Measurements from ENCODE around the gene VPS52.

Gene VPS52

GRCh38 chr6:33247977-33248642 lies 23.6 kb downstream of the VPS52 start:
- Histone ChIP-seq H3K23ac (ENCODE audit: low read length in 2 of 2) (no peak overlapping the region), H4K8ac (ENCODE audit: low read length) (peak overlapping the region; percentile 74), H3K79me1 (replicated peaks; ENCODE audit: low read length, poor library complexity, severe bottlenecking) (peaks cover 12% of the 10 kb centered on the region), H4K91ac (ENCODE audit: low read length) (peak overlapping the region; percentile 14), H3K9ac (ENCODE audit: low read length) (peak overlapping the region; percentile 88), H2AFZ (ENCODE audit: low read depth, low read length) (peak overlapping the region; percentile 73), H2AK5ac (ENCODE audit: low read length, severe bottlenecking) (no peak overlapping the region), H2BK15ac (ENCODE audit: low read depth, poor library complexity, severe bottlenecking) (peak overlapping the region; percentile 4), H3K4ac (ENCODE audit: low read depth in 1 of 2, low read length in 2 of 2) (peak overlapping the region; percentile 27 to 87), H3K4me3 (ENCODE audit: insufficient read depth in 1 of 2, low read depth in 1 of 2, low read length in 2 of 2) (peak overlapping the region; percentile 61 to 72), H3K27me3 (ENCODE audit: control insufficient read depth in 1 of 2, insufficient read depth in 1 of 2, low read length in 2 of 2) (peaks cover 0 to 5% of the 10 kb centered on the region in 2 experiments), H3K14ac (ENCODE audit: low read length in 2 of 2) (no peak overlapping the region), H2BK12ac (ENCODE audit: low read length in 2 of 2) (peak overlapping the region; percentile 33 to 68), H3K4me2 (ENCODE audit: low read length, poor library complexity, severe bottlenecking) (peak overlapping the region; percentile 95), H2BK5ac (ENCODE audit: low read depth, low read length, poor library complexity, severe bottlenecking) (no peak overlapping the region), H2BK120ac (ENCODE audit: low read depth, low read length) (peak overlapping the region; percentile 74), H3K18ac (ENCODE audit: low read depth in 1 of 2, low read length in 2 of 2) (peak overlapping the region; percentile 79 to 93), H3K9me3 (ENCODE audit: control insufficient read depth, low read length) (no peaks in the 10 kb centered on the region), H3K4me1 (ENCODE audit: control insufficient read depth, insufficient read depth, low read depth, low read length) (peaks cover 14% of the 10 kb centered on the region), H3K36me3 (ENCODE audit: control insufficient read depth in 1 of 2, insufficient read depth in 2 of 2, low read depth in 1 of 2, low read length in 2 of 2) (peaks cover 9 to 14% of the 10 kb centered on the region in 2 experiments), H3K27ac (ENCODE audit: low read length, poor library complexity, severe bottlenecking) (peak overlapping the region; percentile 66)
- DNase-seq = peak; percentile 89
- WGBS = 6% methylated on average over 28 of the region's 28 CpGs

DNA sequence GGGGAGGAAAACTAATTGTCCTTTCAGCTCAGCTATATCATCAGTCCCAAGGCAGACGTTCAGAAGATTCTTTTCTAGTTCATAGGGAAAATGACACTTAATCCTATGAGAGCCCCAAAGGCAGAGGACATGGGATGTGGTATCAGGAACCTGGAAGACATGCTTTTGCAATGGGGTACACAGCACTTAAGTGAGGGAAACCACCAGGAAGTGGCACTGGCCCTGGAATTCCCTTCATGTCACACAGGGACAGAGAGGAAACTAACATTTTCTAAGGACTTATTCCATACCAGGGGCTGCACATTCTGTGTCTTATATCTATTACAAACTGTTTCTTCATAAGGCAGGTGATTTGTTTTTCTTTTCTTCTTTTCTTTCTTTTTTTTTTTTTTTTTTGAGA lies 28.2 kb downstream of the VPS52 start:
- no peaks in the 10 kb centered on the region for H3K36me3 ChIP-seq (ENCODE audit: control insufficient read depth in 1 of 2, insufficient read depth in 2 of 2, low read depth in 1 of 2, low read length in 2 of 2)
- H2AFZ ChIP-seq (ENCODE audit: low read depth, low read length) = no peak overlapping the region
- no peak overlapping the region for H2BK5ac ChIP-seq (ENCODE audit: low read depth, low read length, poor library complexity, severe bottlenecking)
- H3K9me3 ChIP-seq (ENCODE audit: control insufficient read depth, low read length) = no peaks in the 10 kb centered on the region
- no peak overlapping the region for H3K9ac ChIP-seq (ENCODE audit: low read length)
- H4K91ac ChIP-seq (ENCODE audit: low read length) = no peak overlapping the region
- H2BK120ac ChIP-seq (ENCODE audit: low read depth, low read length) = no peak overlapping the region
- H3K4me2 ChIP-seq (ENCODE audit: low read length, poor library complexity, severe bottlenecking) = no peak overlapping the region
- no peak overlapping the region for H3K27ac ChIP-seq (ENCODE audit: low read length, poor library complexity, severe bottlenecking)
- no peak overlapping the region for H3K18ac ChIP-seq (ENCODE audit: low read depth in 1 of 2, low read length in 2 of 2)
- no peaks in the 10 kb centered on the region for H3K79me1 ChIP-seq (replicated peaks; ENCODE audit: low read length, poor library complexity, severe bottlenecking)
- no peak overlapping the region for H2BK15ac ChIP-seq (ENCODE audit: low read depth, poor library complexity, severe bottlenecking)
- H3K4me1 ChIP-seq (ENCODE audit: control insufficient read depth, insufficient read depth, low read depth, low read length) = peaks cover under 1% of the 10 kb centered on the region
- DNase-seq = no peak
- H3K23ac ChIP-seq (ENCODE audit: low read length in 2 of 2) = no peak overlapping the region
- 60% methylated on average over 1 of the region's 1 CpG for WGBS
- H3K27me3 ChIP-seq (ENCODE audit: control insufficient read depth in 1 of 2, insufficient read depth in 1 of 2, low read length in 2 of 2) = peaks cover 20 to 21% of the 10 kb centered on the region in 2 experiments
- H3K4me3 ChIP-seq (ENCODE audit: insufficient read depth in 1 of 2, low read depth in 1 of 2, low read length in 2 of 2) = no peak overlapping the region
- H4K8ac ChIP-seq (ENCODE audit: low read length) = no peak overlapping the region
- no peak overlapping the region for H2AK5ac ChIP-seq (ENCODE audit: low read length, severe bottlenecking)
- no peak overlapping the region for H2BK12ac ChIP-seq (ENCODE audit: low read length in 2 of 2)
- no peak overlapping the region for H3K4ac ChIP-seq (ENCODE audit: low read depth in 1 of 2, low read length in 2 of 2)
- no peak overlapping the region for H3K14ac ChIP-seq (ENCODE audit: low read length in 2 of 2)

- Histone ChIP-seq H3K23ac (ENCODE audit: low read length in 2 of 2) (no peak overlapping the region), H3K36me3 (ENCODE audit: control insufficient read depth in 1 of 2, insufficient read depth in 2 of 2, low read depth in 1 of 2, low read length in 2 of 2) (no peaks in the 10 kb centered on the region), H3K27ac (ENCODE audit: low read length, poor library complexity, severe bottlenecking) (no peak overlapping the region), H3K4me1 (ENCODE audit: control insufficient read depth, insufficient read depth, low read depth, low read length) (no peaks in the 10 kb centered on the region), H3K14ac (ENCODE audit: low read length in 2 of 2) (no peak overlapping the region), H3K27me3 (ENCODE audit: control insufficient read depth in 1 of 2, insufficient read depth in 1 of 2, low read length in 2 of 2) (peaks cover 20 to 28% of the 10 kb centered on the region in 2 experiments), H2AK5ac (ENCODE audit: low read length, severe bottlenecking) (no peak overlapping the region), H2BK5ac (ENCODE audit: low read depth, low read length, poor library complexity, severe bottlenecking) (no peak overlapping the region), H3K4me3 (ENCODE audit: insufficient read depth in 1 of 2, low read depth in 1 of 2, low read length in 2 of 2) (no peak overlapping the region), H4K8ac (ENCODE audit: low read length) (no peak overlapping the region), H4K91ac (ENCODE audit: low read length) (no peak overlapping the region), H3K4ac (ENCODE audit: low read depth in 1 of 2, low read length in 2 of 2) (no peak overlapping the region), H2BK15ac (ENCODE audit: low read depth, poor library complexity, severe bottlenecking) (no peak overlapping the region), H2BK12ac (ENCODE audit: low read length in 2 of 2) (no peak overlapping the region), H2BK120ac (ENCODE audit: low read depth, low read length) (no peak overlapping the region), H3K4me2 (ENCODE audit: low read length, poor library complexity, severe bottlenecking) (no peak overlapping the region), H2AFZ (ENCODE audit: low read depth, low read length) (no peak overlapping the region), H3K18ac (ENCODE audit: low read depth in 1 of 2, low read length in 2 of 2) (no peak overlapping the region), H3K9ac (ENCODE audit: low read length) (no peak overlapping the region), H3K9me3 (ENCODE audit: control insufficient read depth, low read length) (no peaks in the 10 kb centered on the region), H3K79me1 (replicated peaks; ENCODE audit: low read length, poor library complexity, severe bottlenecking) (no peaks in the 10 kb centered on the region)
- DNase-seq = no peak
- 67% methylated on average over 2 of the region's 3 CpGs for WGBS
Observed at GRCh38 chr6:33241968-33242367, 29.7 kb downstream of the VPS52 start.

DNA sequence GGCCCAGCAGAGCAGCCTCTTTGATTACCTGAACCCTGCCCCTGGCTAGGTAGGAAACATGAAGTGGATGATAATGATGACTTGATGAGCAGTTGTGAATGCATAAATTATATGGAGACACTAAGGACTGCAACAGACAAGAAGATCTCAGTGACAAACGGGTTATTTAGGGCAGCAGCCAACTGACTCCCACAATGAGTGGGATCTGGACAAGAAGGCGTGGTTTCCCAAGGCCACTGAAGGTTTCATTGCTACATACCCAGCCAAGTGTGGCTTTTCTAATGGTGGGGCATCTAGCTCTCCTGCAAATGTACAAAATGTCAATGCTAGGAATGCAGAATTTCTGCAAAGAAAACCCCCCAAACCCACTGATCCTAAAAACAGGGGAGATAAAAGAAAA lies 33.9 kb downstream of the VPS52 start:
- Histone ChIP-seq H3K4me3 (ENCODE audit: insufficient read depth in 1 of 2, low read depth in 1 of 2, low read length in 2 of 2) (no peak overlapping the region), H3K4me1 (ENCODE audit: control insufficient read depth, insufficient read depth, low read depth, low read length) (no peaks in the 10 kb centered on the region), H2BK120ac (ENCODE audit: low read depth, low read length) (no peak overlapping the region), H3K36me3 (ENCODE audit: control insufficient read depth in 1 of 2, insufficient read depth in 2 of 2, low read depth in 1 of 2, low read length in 2 of 2) (no peaks in the 10 kb centered on the region), H3K18ac (ENCODE audit: low read depth in 1 of 2, low read length in 2 of 2) (no peak overlapping the region), H2BK15ac (ENCODE audit: low read depth, poor library complexity, severe bottlenecking) (no peak overlapping the region), H2AFZ (ENCODE audit: low read depth, low read length) (no peak overlapping the region), H3K23ac (ENCODE audit: low read length in 2 of 2) (no peak overlapping the region), H2AK5ac (ENCODE audit: low read length, severe bottlenecking) (no peak overlapping the region), H3K9ac (ENCODE audit: low read length) (no peak overlapping the region), H2BK5ac (ENCODE audit: low read depth, low read length, poor library complexity, severe bottlenecking) (no peak overlapping the region), H3K9me3 (ENCODE audit: control insufficient read depth, low read length) (no peaks in the 10 kb centered on the region), H2BK12ac (ENCODE audit: low read length in 2 of 2) (no peak overlapping the region), H3K4ac (ENCODE audit: low read depth in 1 of 2, low read length in 2 of 2) (no peak overlapping the region), H3K4me2 (ENCODE audit: low read length, poor library complexity, severe bottlenecking) (no peak overlapping the region), H3K79me1 (replicated peaks; ENCODE audit: low read length, poor library complexity, severe bottlenecking) (no peaks in the 10 kb centered on the region), H3K27ac (ENCODE audit: low read length, poor library complexity, severe bottlenecking) (no peak overlapping the region), H3K14ac (ENCODE audit: low read length in 2 of 2) (no peak overlapping the region), H4K8ac (ENCODE audit: low read length) (no peak overlapping the region), H3K27me3 (ENCODE audit: control insufficient read depth in 1 of 2, insufficient read depth in 1 of 2, low read length in 2 of 2) (peaks cover 48% of the 10 kb centered on the region in 2 experiments), H4K91ac (ENCODE audit: low read length) (no peak overlapping the region)
- no peak for DNase-seq
- 58% methylated on average over 2 of the region's 2 CpGs for WGBS
